Tibial nerve (tissue), 4 donors: Measurements from ENCODE around the gene AUTS2. TPM values are rescaled to one million over a fixed set of nuclear protein-coding genes. Genes with fewer than 3 reads are reported as not detected.

Experiments used
- DNase-seq, 2 donors: peaks; one replicate each; pipeline ENCODE4 v3.0.0-alpha.2; 2019; ENCODE audit warnings: low spot score in 2 of 2
- H3K27ac ChIP-seq, 4 donors: fragments of 200-600 bp; sonication (generic) in 3 of 4; one replicate each; pipeline ENCODE4 v1.5.1; 2017 to 2019; ENCODE audit warnings: mild to moderate bottlenecking in 1 of 4
- H3K27me3 ChIP-seq, 2 donors: fragments of 200-600 bp; sonication (generic) in 1 of 2; one replicate each; pipeline versions ENCODE4 v1.5.1 to v1.6.0; 2017 to 2019
- H3K36me3 ChIP-seq, 3 donors: fragments of 200-600 bp; sonication (generic); one replicate each; pipeline ENCODE4 v1.5.1; 2018 to 2019
- H3K4me1 ChIP-seq, 4 donors: fragments of 200-600 bp; sonication (generic) in 3 of 4; one replicate each; pipeline ENCODE4 v1.5.1; 2017 to 2019
- H3K4me3 ChIP-seq, 4 donors: fragments of 200-600 bp; sonication (generic) in 3 of 4; one replicate each; pipeline ENCODE4 v1.5.1; 2017 to 2019; ENCODE audit warnings: mild to moderate bottlenecking in 1 of 4, moderate library complexity in 1 of 4
- H3K9me3 ChIP-seq, 4 donors: fragments of 200-600 bp; sonication (generic) in 3 of 4; one replicate each; pipeline ENCODE4 v1.5.1; 2017 to 2019
- CTCF ChIP-seq, 5 experiments: fragments of 200-600 bp in 3 of 5; fragments of 450-650 bp in 2 of 5; sonication (generic) in 3 of 5; IDR thresholded peaks; one replicate each; pipeline ENCODE4 v1.5.1; 2016 to 2019; ENCODE audit warnings: antibody characterized with exemption in 5 of 5, mild to moderate bottlenecking in 3 of 5, moderate library complexity in 2 of 5
- EP300 ChIP-seq, 2 donors: sonication (generic); formaldehyde crosslinking; IDR thresholded peaks; one replicate each; pipeline ENCODE4 v1.6.1; 2017; ENCODE audit warnings: antibody characterized with exemption in 2 of 2, mild to moderate bottlenecking in 1 of 2
- POLR2A ChIP-seq, 2 donors: fragments of 450-650 bp; IDR thresholded peaks; one replicate each; pipeline ENCODE4 v1.6.1; 2017; ENCODE audit warnings: antibody characterized with exemption in 2 of 2, mild to moderate bottlenecking in 2 of 2, moderate library complexity in 2 of 2
- WGBS, 2 donors: methylation state at CpG; one replicate each; pipeline ENCODE4 v1.1.5; 2018; 5-methylcytosine and 5-hydroxymethylcytosine counted together
- total RNA-seq, 4 donors: library from RNA; depleted of rRNA; stranded (reverse); fragments of >200 nt; gene quantifications; one replicate each; pipeline ENCODE4 v1.1.0, GENCODE V29; 2016

AUTS2 gene
- total RNA-seq, 4 donors from 2014 or later: 56.6 to 87.9 (median 71.6) TPM

GRCh38 chr7:70259502-70259901, 661.2 kb downstream of the AUTS2 start:
- Histone ChIP-seq H3K4me3 (no peak overlapping the region), H3K27ac (no peak overlapping the region), H3K27me3 (no peaks in the 10 kb centered on the region), H3K9me3 (no peaks in the 10 kb centered on the region), H3K4me1 (peaks cover 0 to 4% (median 0%) of the 10 kb centered on the region in 4 donors), H3K36me3 (no peaks in the 10 kb centered on the region)
- 50 to 64% methylated on average over 1 of the region's 1 CpG for WGBS, 2 donors
- TF ChIP-seq CTCF (IDR thresholded peaks at IDR 0.05) (no peak), POLR2A (IDR thresholded peaks at IDR 0.05) (no peak), EP300 (IDR thresholded peaks at IDR 0.05) (no peak)
- DNase-seq: peak in 1 of 2 donors; percentile 23

- Histone ChIP-seq H3K4me3 (no peak overlapping the region), H3K27me3 (no peaks in the 10 kb centered on the region), H3K36me3 (no peaks in the 10 kb centered on the region), H3K27ac (no peak overlapping the region), H3K9me3 (no peaks in the 10 kb centered on the region), H3K4me1 (peaks cover 0 to 4% (median 0%) of the 10 kb centered on the region in 4 donors)
- no peak for TF ChIP-seq EP300 (IDR thresholded peaks at IDR 0.05)
- TF ChIP-seq POLR2A (IDR thresholded peaks at IDR 0.05): no peak
- no peak for TF ChIP-seq CTCF (IDR thresholded peaks at IDR 0.05)
- DNase-seq: no peak
- 64 to 66% methylated on average over 7 of the region's 7 CpGs for WGBS, 2 donors
These were observed 665.4 kb downstream of the AUTS2 start for GRCh38 chr7:70263471-70264255.

GRCh38 chr7:70266186-70266585, 667.9 kb downstream of the AUTS2 start:
- Histone ChIP-seq H3K4me1 (no peaks in the 10 kb centered on the region), H3K9me3 (no peaks in the 10 kb centered on the region), H3K36me3 (no peaks in the 10 kb centered on the region), H3K27me3 (no peaks in the 10 kb centered on the region), H3K27ac (no peak overlapping the region), H3K4me3 (no peak overlapping the region)
- WGBS, 2 donors: 94% methylated on average over 2 of the region's 2 CpGs
- TF ChIP-seq EP300 (IDR thresholded peaks at IDR 0.05) (no peak), POLR2A (IDR thresholded peaks at IDR 0.05) (no peak), CTCF (IDR thresholded peaks at IDR 0.05) (no peak)
- no peak for DNase-seq

GRCh38 chr7:70267381-70268120, 669.3 kb downstream of the AUTS2 start:
- no peak for TF ChIP-seq POLR2A (IDR thresholded peaks at IDR 0.05)
- TF ChIP-seq CTCF (IDR thresholded peaks at IDR 0.05): no peak
- TF ChIP-seq EP300 (IDR thresholded peaks at IDR 0.05): no peak
- Histone ChIP-seq H3K4me1 (no peaks in the 10 kb centered on the region), H3K27ac (no peak overlapping the region), H3K9me3 (no peaks in the 10 kb centered on the region), H3K36me3 (no peaks in the 10 kb centered on the region), H3K4me3 (no peak overlapping the region), H3K27me3 (no peaks in the 10 kb centered on the region)
- WGBS, 2 donors: 66 to 69% methylated on average over 5 of the region's 5 CpGs
- DNase-seq: no peak

GRCh38 chr7:70268179-70268578, 669.9 kb downstream of the AUTS2 start:
- Histone ChIP-seq H3K4me1 (no peaks in the 10 kb centered on the region), H3K27me3 (no peaks in the 10 kb centered on the region), H3K27ac (no peak overlapping the region), H3K4me3 (no peak overlapping the region), H3K9me3 (no peaks in the 10 kb centered on the region), H3K36me3 (no peaks in the 10 kb centered on the region)
- TF ChIP-seq POLR2A (IDR thresholded peaks at IDR 0.05): no peak
- no peak for TF ChIP-seq EP300 (IDR thresholded peaks at IDR 0.05)
- no peak for TF ChIP-seq CTCF (IDR thresholded peaks at IDR 0.05)
- WGBS, 2 donors: 50 to 64% methylated on average over 2 of the region's 2 CpGs
- no peak for DNase-seq
